Measurements from ENCODE around the gene ENTPD6. TPM values are rescaled to one million over a fixed set of nuclear protein-coding genes. Genes with fewer than 3 reads are reported as not detected.

ENTPD6 gene
- total RNA-seq, 1 experiment from 2014 or later = 122 TPM

GRCh38 chr20:25271486-25272222 is 76.1 kb downstream of the ENTPD6 start:
- Histone ChIP-seq H3F3A (ENCODE audit: low read length, unreplicated experiment) (no peaks in the 10 kb centered on the region), H3K9ac (ENCODE audit: low read length) (no peak overlapping the region), H3K79me2 (ENCODE audit: low read length) (peaks cover 20% of the 10 kb centered on the region), H2AFZ (ENCODE audit: low read length) (no peak overlapping the region), H3K9me3 (ENCODE audit: low read length) (no peaks in the 10 kb centered on the region), H3K4me1 (ENCODE audit: insufficient read depth, low read length) (no peaks in the 10 kb centered on the region), H3K4me2 (ENCODE audit: low read length) (no peak overlapping the region), H3K4me3 (ENCODE audit: low read length) (no peak overlapping the region), H3K36me3 (ENCODE audit: low read depth, low read length) (peaks cover 68% of the 10 kb centered on the region), H3K27ac (ENCODE audit: low read length) (no peak overlapping the region), H4K20me1 (ENCODE audit: low read length) (peaks cover 22% of the 10 kb centered on the region; the same call in 1 of the 2 replicates), H3K9me2 (replicated peaks; ENCODE audit: low read length) (no peaks in the 10 kb centered on the region), H3K27me3 (ENCODE audit: low read length) (no peaks in the 10 kb centered on the region)
- BruUV-seq (replicated peaks) = no TSS peak
- ATAC-seq (no peak), DNase-seq (no peak)
- TF ChIP-seq CTCF (conservative IDR thresholded peaks at IDR 0.05; ENCODE audit: low read depth, low read length) = no peak
- no peak for TF ChIP-seq EZH2 (IDR thresholded peaks at IDR 0.05; ENCODE audit: low read length, unreplicated experiment)
- TF ChIP-seq EZH2phosphoT487 (IDR thresholded peaks at IDR 0.05; ENCODE audit: borderline replicate concordance, low read length) = no peak
- intact Hi-C loops (cut with micrococcal nuclease) = no loop called here
- ChIA-PET CTCF (no interaction called here), POLR2A (ENCODE audit: unreplicated experiment) (no interaction called here)

- DNase-seq = no peak
- Histone ChIP-seq H3K79me2 (ENCODE audit: low read length) (peaks cover 13% of the 10 kb centered on the region), H2AFZ (ENCODE audit: low read length) (no peak overlapping the region), H3K9me2 (replicated peaks; ENCODE audit: low read length) (no peaks in the 10 kb centered on the region), H3K27ac (ENCODE audit: low read length) (no peak overlapping the region), H3K4me3 (ENCODE audit: low read length) (no peak overlapping the region), H4K20me1 (ENCODE audit: low read length) (0 out of 2 replicates have a peak, but pooled peaks cover 14% of the 10 kb centered on the region), H3K4me1 (ENCODE audit: insufficient read depth, low read length) (no peaks in the 10 kb centered on the region), H3F3A (ENCODE audit: low read length, unreplicated experiment) (no peaks in the 10 kb centered on the region), H3K27me3 (ENCODE audit: low read length) (no peaks in the 10 kb centered on the region), H3K9ac (ENCODE audit: low read length) (no peak overlapping the region), H3K9me3 (ENCODE audit: low read length) (no peaks in the 10 kb centered on the region), H3K36me3 (ENCODE audit: low read depth, low read length) (peaks cover 71% of the 10 kb centered on the region), H3K4me2 (ENCODE audit: low read length) (no peak overlapping the region)
- ChIA-PET CTCF (no interaction called here), POLR2A (ENCODE audit: unreplicated experiment) (no interaction called here)
- intact Hi-C loops (cut with micrococcal nuclease) = no loop called here
- TF ChIP-seq CTCF (conservative IDR thresholded peaks at IDR 0.05; ENCODE audit: low read depth, low read length) (no peak), EZH2phosphoT487 (IDR thresholded peaks at IDR 0.05; ENCODE audit: borderline replicate concordance, low read length) (no peak), EZH2 (IDR thresholded peaks at IDR 0.05; ENCODE audit: low read length, unreplicated experiment) (no peak)
- no TSS peak for BruUV-seq (replicated peaks)
- no peak for ATAC-seq
These were observed 76.9 kb downstream of the ENTPD6 start for GRCh38 chr20:25272223-25273000.

- Histone ChIP-seq H3K9me3 (ENCODE audit: low read length) (no peaks in the 10 kb centered on the region), H3K36me3 (ENCODE audit: low read depth, low read length) (peaks cover 77% of the 10 kb centered on the region)
These were observed 77.5 kb downstream of the ENTPD6 start for GRCh38 chr20:25273046-25273445.

More at GRCh38 chr20:25273046-25273445, 77.5 kb downstream of the ENTPD6 start:
- H2AFZ ChIP-seq (ENCODE audit: low read length) = no peak overlapping the region
- peaks cover 9% of the 10 kb centered on the region; the same call in 1 of the 2 replicates for H3K79me2 ChIP-seq (ENCODE audit: low read length)
- no peak overlapping the region for H3K9ac ChIP-seq (ENCODE audit: low read length)
- no TSS peak for BruUV-seq (replicated peaks)
- intact Hi-C loops (cut with micrococcal nuclease) = no loop called here
- H3K4me3 ChIP-seq (ENCODE audit: low read length) = no peak overlapping the region
- no peak for TF ChIP-seq CTCF (conservative IDR thresholded peaks at IDR 0.05; ENCODE audit: low read depth, low read length)
- no peak for TF ChIP-seq EZH2phosphoT487 (IDR thresholded peaks at IDR 0.05; ENCODE audit: borderline replicate concordance, low read length)
- no peak for TF ChIP-seq EZH2 (IDR thresholded peaks at IDR 0.05; ENCODE audit: low read length, unreplicated experiment)
- no peak overlapping the region for H3K27ac ChIP-seq (ENCODE audit: low read length)
- no peak overlapping the region for H3K4me2 ChIP-seq (ENCODE audit: low read length)
- CTCF ChIA-PET = no interaction called here
- no peaks in the 10 kb centered on the region for H3K27me3 ChIP-seq (ENCODE audit: low read length)
- no peak for ATAC-seq
- H3K4me1 ChIP-seq (ENCODE audit: insufficient read depth, low read length) = no peaks in the 10 kb centered on the region
- no peaks in the 10 kb centered on the region for H3F3A ChIP-seq (ENCODE audit: low read length, unreplicated experiment)
- H4K20me1 ChIP-seq (ENCODE audit: low read length) = 0 out of 2 replicates have a peak, but pooled peaks cover 10% of the 10 kb centered on the region
- no peaks in the 10 kb centered on the region for H3K9me2 ChIP-seq (replicated peaks; ENCODE audit: low read length)
- POLR2A ChIA-PET (ENCODE audit: unreplicated experiment) = no interaction called here
- no peak for DNase-seq
